PC-3 (cell line): ENCODE data around the gene SERINC2. TPM values are rescaled to one million over a fixed set of nuclear protein-coding genes. Genes with fewer than 3 reads are reported as not detected.
A peak's percentile ranks its signal among the peaks of the same experiment; 100 is the strongest.

ENCODE experiments used
- ATAC-seq: fragments of 200-7000 bp; cut with Tn5 transposase; 2 replicates; pipeline ENCODE4 v1.9.1; 2020; ENCODE audit warnings: mild to moderate bottlenecking, moderate library complexity
- BruUV-seq: library from RNA; stranded (reverse); fragments of 400-500 nt; replicated peaks from 2 replicates; lab custom pipeline; 2021; lab: Mats Ljungman, UMichigan
- CTCF ChIA-PET: fragments of 300-600 bp; sonication (Branson Sonifier 250); formaldehyde crosslinking; loops from one replicate; lab custom pipeline; 2022; ENCODE audit warnings: antibody characterized with exemption; lab: Charles Lee
- POLR2A ChIA-PET: fragments of 300-600 bp; sonication (Branson Sonifier 250); formaldehyde crosslinking; loops from one replicate; lab custom pipeline; 2022; ENCODE audit warnings: antibody characterized with exemption; ENCODE audit not compliant: unreplicated experiment; lab: Charles Lee
- DNase-seq: peaks from one replicate; pipeline ENCODE4 v3.0.0-alpha.2; 2015
- H2AFZ ChIP-seq: fragments of 300-600 bp; sonication (generic); 2 replicates; pipeline ENCODE4 v1.6.0; 2016; ENCODE audit warnings: antibody characterized with exemption, low read length
- H3F3A ChIP-seq: fragments of 300-600 bp; sonication (generic); one replicate; pipeline ENCODE4 v1.6.0; 2017; ENCODE audit warnings: antibody characterized with exemption, low read length, control low read depth, mild to moderate bottlenecking; ENCODE audit not compliant: unreplicated experiment
- H3K27ac ChIP-seq: fragments of 300-600 bp; sonication (generic); 2 replicates; pipeline ENCODE4 v1.5.1; 2016; ENCODE audit warnings: mild to moderate bottlenecking, low read length
- H3K27me3 ChIP-seq: fragments of 300-600 bp; sonication (generic); 2 replicates; pipeline ENCODE4 v1.6.1; 2016; ENCODE audit warnings: low read length, mixed read lengths
- H3K36me3 ChIP-seq: fragments of 300-600 bp; sonication (generic); 2 replicates; pipeline ENCODE4 v1.6.1; 2016; ENCODE audit warnings: low read depth, mixed run types, low read length, mixed read lengths
- H3K4me1 ChIP-seq: fragments of 300-600 bp; sonication (generic); 2 replicates; pipeline ENCODE4 v1.5.1; 2016; ENCODE audit warnings: low read length; ENCODE audit not compliant: insufficient read depth
- H3K4me2 ChIP-seq: fragments of 300-600 bp; sonication (generic); 2 replicates; pipeline ENCODE4 v1.6.0; 2016; ENCODE audit warnings: low read length
- H3K4me3 ChIP-seq: fragments of 300-600 bp; sonication (generic); 2 replicates; pipeline ENCODE4 v1.5.1; 2016; ENCODE audit warnings: mild to moderate bottlenecking, low read length, mixed read lengths
- H3K79me2 ChIP-seq: fragments of 300-600 bp; sonication (generic); 2 replicates; pipeline ENCODE4 v1.6.1; 2017; ENCODE audit warnings: low read length, mixed read lengths
- H3K9ac ChIP-seq: fragments of 300-600 bp; sonication (generic); 2 replicates; pipeline ENCODE4 v1.6.0; 2016; ENCODE audit warnings: mild to moderate bottlenecking, low read length
- H3K9me2 ChIP-seq: fragments of 300-600 bp; sonication (generic); replicated peaks from 2 replicates; pipeline ENCODE4 v1.6.1; 2016; ENCODE audit warnings: mixed run types, low read length, mixed read lengths
- H3K9me3 ChIP-seq: fragments of 300-600 bp; sonication (generic); 2 replicates; pipeline ENCODE4 v1.6.1; 2016; ENCODE audit warnings: low read length, mixed read lengths
- H4K20me1 ChIP-seq: fragments of 300-600 bp; sonication (generic); 2 replicates; pipeline ENCODE4 v1.6.1; 2016; ENCODE audit warnings: low read length, mixed read lengths
- EZH2 ChIP-seq: fragments of 300-600 bp; sonication (generic); IDR thresholded peaks from one replicate; pipeline ENCODE4 v1.6.1; 2017; ENCODE audit warnings: antibody characterized with exemption, mild to moderate bottlenecking, low read length; ENCODE audit not compliant: unreplicated experiment
- EZH2phosphoT487 ChIP-seq: fragments of 300-600 bp; sonication (generic); IDR thresholded peaks from 2 replicates; pipeline ENCODE4 v1.6.1; 2018; ENCODE audit warnings: mild to moderate bottlenecking, antibody characterized with exemption, low read length, borderline replicate concordance
- intact Hi-C: fragments of 100-400 bp; cut with micrococcal nuclease; formaldehyde crosslinking; loops from 2 replicates; pipeline ENCODE4 v1.9.0; 2023
- total RNA-seq: library from RNA; depleted of rRNA; stranded (reverse); fragments of >200 nt; gene quantifications from 2 replicates; pipeline ENCODE4 v1.2.3, GENCODE V29; 2014
- TF ChIP-seq, protein P1 (sequence below): fragments of 300-600 bp; sonication (generic); conservative IDR thresholded peaks from 2 replicates; pipeline ENCODE4 v1.5.1; 2017; ENCODE audit warnings: antibody characterized with exemption, low read depth, mild to moderate bottlenecking, low read length

The SERINC2 gene
- total RNA-seq, 1 experiment from 2014 or later = 51.5 TPM

DNA sequence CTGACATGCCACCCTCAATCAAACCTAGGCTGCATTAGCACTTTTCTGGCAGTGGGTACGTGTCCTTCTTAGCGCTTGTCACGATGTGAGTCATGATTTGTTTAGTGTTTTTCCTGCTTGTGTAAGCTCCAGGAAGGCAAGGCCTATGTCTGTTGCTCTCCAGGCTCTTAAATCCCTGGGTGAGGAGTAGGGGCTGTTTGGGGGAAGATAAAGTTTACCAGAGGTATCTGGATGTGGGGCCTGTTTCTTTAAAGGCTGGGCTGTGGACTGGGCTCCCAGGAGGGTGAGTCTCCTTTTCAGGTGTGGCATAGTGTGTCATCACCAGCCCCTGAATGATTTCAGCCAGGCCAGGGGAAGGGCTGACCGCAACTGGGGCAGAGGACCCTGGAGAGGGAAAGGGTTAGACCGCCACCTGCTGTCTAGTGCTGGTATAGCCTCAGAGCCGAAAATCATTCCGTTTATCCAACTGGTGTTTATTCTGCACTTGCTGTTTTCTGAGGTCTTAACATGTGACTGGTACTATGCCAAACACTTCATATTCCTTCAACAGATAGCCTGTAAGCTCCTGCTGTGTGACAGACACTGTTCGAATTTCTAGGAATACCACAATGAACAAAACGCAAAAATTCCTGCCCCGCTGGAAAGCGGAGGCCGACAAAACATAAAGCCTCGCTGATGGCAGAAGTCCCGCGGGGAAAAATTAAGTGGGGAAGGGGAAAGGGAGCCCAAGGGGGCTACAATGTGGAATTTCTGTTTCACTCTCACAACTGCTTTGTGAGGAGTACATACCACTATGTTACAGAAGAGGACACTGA lies 9.7 kb downstream of the SERINC2 start:
- Histone ChIP-seq H3K36me3 (peaks cover 3% of the 10 kb centered on the region), H3K79me2 (no peaks in the 10 kb centered on the region), H3K27me3 (no peaks in the 10 kb centered on the region), H3K4me2 (peak overlapping the region; percentile 53), H3K9ac (peak overlapping the region; percentile 18), H3K9me3 (no peaks in the 10 kb centered on the region), H4K20me1 (no peaks in the 10 kb centered on the region), H3K4me1 (peaks cover 35% of the 10 kb centered on the region), H3K9me2 (no peaks in the 10 kb centered on the region), H3K27ac (peak overlapping the region; percentile 72), H3K4me3 (peak overlapping the region; percentile 14; the same call in 1 of the 2 replicates), H3F3A (peaks cover 2% of the 10 kb centered on the region), H2AFZ (peak overlapping the region; percentile 40; the same call in 1 of the 2 replicates)
- POLR2A ChIA-PET = interaction anchor here (0.7 kb wide), 1 partner anchor 126 kb away, joined by 3 read pairs; the partner anchor contains the start of gene SNRNP40
- DNase-seq (peak; percentile 94), ATAC-seq (peak; percentile 96)
- no TSS peak for BruUV-seq
- CTCF ChIA-PET = interaction anchor here (1.0 to 1.9 kb wide), 3 partner anchors 28 to 127 kb away, joined by 6 to 7 read pairs (median 7); partner anchors contain the start of gene FABP3
- intact Hi-C loops = loop anchor here (1.0 kb wide), 3 partner anchors 28 to 237 kb away; no protein-coding TSS in a partner anchor
- TF ChIP-seq EZH2phosphoT487 = no peak
- TF ChIP-seq, protein P1, sequence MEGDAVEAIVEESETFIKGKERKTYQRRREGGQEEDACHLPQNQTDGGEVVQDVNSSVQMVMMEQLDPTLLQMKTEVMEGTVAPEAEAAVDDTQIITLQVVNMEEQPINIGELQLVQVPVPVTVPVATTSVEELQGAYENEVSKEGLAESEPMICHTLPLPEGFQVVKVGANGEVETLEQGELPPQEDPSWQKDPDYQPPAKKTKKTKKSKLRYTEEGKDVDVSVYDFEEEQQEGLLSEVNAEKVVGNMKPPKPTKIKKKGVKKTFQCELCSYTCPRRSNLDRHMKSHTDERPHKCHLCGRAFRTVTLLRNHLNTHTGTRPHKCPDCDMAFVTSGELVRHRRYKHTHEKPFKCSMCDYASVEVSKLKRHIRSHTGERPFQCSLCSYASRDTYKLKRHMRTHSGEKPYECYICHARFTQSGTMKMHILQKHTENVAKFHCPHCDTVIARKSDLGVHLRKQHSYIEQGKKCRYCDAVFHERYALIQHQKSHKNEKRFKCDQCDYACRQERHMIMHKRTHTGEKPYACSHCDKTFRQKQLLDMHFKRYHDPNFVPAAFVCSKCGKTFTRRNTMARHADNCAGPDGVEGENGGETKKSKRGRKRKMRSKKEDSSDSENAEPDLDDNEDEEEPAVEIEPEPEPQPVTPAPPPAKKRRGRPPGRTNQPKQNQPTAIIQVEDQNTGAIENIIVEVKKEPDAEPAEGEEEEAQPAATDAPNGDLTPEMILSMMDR = peak; percentile 94

DNA sequence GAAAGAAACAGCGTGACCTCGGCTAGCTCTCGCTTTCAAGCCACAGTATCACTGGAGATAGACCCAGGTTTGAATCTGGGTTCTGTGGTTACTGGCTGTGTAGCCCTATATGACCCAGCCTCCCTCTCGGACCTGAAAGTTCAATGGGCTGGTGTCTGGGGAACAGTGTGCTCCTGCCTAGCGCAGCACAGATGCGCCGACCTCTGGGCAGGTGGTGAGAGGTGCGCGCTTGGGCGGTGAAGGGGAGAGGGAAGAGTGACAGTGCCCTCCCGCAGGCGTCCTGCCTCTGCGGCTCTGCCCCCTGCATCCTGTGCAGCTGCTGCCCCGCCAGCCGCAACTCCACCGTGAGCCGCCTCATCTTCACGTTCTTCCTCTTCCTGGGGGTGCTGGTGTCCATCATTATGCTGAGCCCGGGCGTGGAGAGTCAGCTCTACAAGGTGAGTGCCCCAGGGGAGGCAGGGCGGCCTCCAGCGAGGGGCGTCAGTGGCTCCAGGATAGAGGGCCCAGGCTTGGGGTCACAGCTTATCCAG lies 10.5 kb downstream of the SERINC2 start:
- TF ChIP-seq, protein P1 = no peak
- no peak for TF ChIP-seq EZH2
- H3K9ac ChIP-seq = no peak overlapping the region

DNA sequence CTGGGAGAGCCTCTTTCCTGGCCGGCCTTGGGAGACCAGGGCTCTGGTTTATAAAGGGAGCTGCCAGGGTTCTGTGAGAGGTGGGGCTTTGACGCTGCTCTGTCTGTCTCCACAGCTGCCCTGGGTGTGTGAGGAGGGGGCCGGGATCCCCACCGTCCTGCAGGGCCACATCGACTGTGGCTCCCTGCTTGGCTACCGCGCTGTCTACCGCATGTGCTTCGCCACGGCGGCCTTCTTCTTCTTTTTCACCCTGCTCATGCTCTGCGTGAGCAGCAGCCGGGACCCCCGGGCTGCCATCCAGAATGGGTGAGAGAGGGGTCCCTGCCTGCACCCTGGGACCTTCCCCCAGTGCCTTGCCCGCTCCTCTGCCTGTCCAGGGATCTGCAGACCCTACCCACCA lies 11.6 kb downstream of the SERINC2 start:
- Histone ChIP-seq H3K4me2 (no peak overlapping the region), H4K20me1 (no peaks in the 10 kb centered on the region), H2AFZ (no peak overlapping the region), H3K27me3 (no peaks in the 10 kb centered on the region), H3K27ac (no peak overlapping the region), H3K9me2 (no peaks in the 10 kb centered on the region), H3K9me3 (no peaks in the 10 kb centered on the region), H3F3A (peaks cover 2% of the 10 kb centered on the region), H3K79me2 (no peaks in the 10 kb centered on the region), H3K36me3 (peaks cover 5% of the 10 kb centered on the region), H3K4me3 (no peak overlapping the region), H3K4me1 (peaks cover 35% of the 10 kb centered on the region), H3K9ac (no peak overlapping the region)
- no peak for TF ChIP-seq EZH2phosphoT487
- TF ChIP-seq, protein P1 = no peak
- no peak for TF ChIP-seq EZH2
- ChIA-PET CTCF (no interaction called here), POLR2A (no interaction called here)
- ATAC-seq = no peak
- no peak for DNase-seq
- BruUV-seq = no TSS peak
- intact Hi-C loops = no loop called here

More for the DNA sequence above, 10.5 kb downstream of the SERINC2 start:
- Histone ChIP-seq H2AFZ (no peak overlapping the region), H3K36me3 (peaks cover 3% of the 10 kb centered on the region), H4K20me1 (no peaks in the 10 kb centered on the region), H3F3A (peaks cover 2% of the 10 kb centered on the region), H3K9me3 (no peaks in the 10 kb centered on the region), H3K4me3 (no peak overlapping the region), H3K9me2 (no peaks in the 10 kb centered on the region), H3K79me2 (no peaks in the 10 kb centered on the region), H3K27ac (no peak overlapping the region), H3K4me2 (no peak overlapping the region), H3K27me3 (no peaks in the 10 kb centered on the region), H3K4me1 (peaks cover 35% of the 10 kb centered on the region)
- ChIA-PET CTCF (no interaction called here), POLR2A (no interaction called here)
- no TSS peak for BruUV-seq
- intact Hi-C loops = no loop called here
- ATAC-seq = no peak
- DNase-seq = no peak
